GM19467 (cell line): ENCODE results near the gene IFT74.
"Not testable (repeated sequence)": the region's sequence is repeated elsewhere in the genome, so short reads cannot be mapped to it uniquely, and the experiment has no call there.

ENCODE experiments used
- ATAC-seq: cut with Tn5 transposase; IDR thresholded peaks from one replicate; pipeline ENCODE4 v1.9.1; 2021; ENCODE audit warnings: mild to moderate bottlenecking, moderate library complexity; ENCODE audit not compliant: unreplicated experiment

The IFT74 gene

DNA sequence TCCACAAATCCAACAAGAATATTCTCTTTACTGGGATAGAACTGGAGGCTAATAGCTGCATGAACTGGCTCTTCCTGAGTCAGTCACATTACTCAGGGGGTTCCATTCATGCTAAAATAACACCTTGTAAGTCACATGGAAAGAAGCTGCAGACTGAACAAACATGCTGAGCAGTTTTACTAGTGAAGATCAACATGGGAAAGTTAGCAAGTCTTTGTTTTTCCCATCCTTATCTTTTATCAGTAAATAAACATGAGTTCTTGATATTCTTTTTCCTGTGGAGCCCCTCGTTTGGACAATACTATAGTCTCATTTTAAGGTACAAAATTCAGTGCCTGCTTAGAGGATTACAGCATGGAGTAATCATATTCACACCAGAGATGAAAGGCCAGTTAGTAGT is 109.1 kb downstream of the IFT74 start:
- ATAC-seq = no peak

DNA sequence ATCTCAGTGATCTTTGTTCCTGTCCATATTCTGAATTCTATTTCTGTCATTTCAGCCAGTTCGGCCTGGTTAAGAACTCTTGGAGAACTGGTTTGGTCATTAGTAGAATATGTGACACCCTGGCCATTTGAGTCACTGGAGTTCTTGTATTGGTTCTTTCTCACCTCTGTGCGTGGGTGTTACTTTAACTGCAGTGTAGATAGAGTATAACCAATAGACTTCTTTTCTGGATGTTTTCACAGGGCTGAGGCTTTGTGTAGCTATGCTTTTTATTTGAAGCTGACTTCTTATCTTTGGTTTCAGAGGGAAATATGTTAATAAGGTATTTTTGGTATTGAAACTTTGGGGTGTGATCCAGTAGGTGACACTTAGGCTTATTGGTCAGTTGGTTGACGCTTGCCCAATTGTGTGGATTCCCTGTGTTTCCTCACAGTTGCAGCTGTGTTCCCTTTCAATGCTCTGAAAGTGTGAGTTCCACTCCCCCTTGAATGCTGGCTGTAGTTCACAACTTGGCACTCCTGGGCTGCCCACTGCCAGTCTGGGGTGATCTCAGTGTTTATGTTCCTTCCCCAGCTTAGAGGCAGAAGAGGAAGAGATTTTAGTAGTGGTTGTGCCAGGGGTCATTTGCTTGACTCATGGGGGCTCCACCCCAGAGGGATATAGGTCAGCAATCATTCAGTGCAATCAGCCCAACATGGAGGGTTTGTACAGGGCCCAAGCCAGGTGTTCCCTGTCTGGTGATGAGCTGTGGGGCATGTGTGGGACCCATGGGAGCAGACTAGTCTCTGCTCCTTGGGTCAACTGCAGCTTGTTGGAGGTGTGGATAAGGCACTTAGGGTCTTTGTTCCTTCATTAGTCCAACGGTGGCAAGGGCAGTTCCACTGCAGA is 117.9 kb downstream of the IFT74 start:
- ATAC-seq = no peak

GRCh38 chr9:27078685-27079084 is 122.5 kb downstream of the IFT74 start:
- ATAC-seq = no peak

DNA sequence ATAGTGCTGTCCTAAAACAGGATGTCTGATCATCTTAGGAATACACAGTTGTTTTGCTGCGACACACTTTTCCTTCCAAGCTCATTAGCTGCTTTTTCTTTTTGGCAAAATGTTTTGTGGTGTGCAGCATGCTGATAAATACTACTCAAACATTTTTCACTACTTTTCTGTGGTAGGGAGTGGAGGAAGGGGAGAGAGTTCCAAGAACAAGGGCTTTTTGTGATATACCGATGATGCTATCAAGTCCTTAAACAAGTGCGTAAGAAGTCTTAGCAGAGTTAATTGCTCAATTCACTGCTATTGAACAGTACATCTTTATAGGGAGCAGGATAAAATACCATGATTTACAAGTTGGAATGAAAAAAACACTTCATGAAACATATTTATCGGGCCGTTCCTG is 129.2 kb downstream of the IFT74 start:
- ATAC-seq = no peak

GRCh38 chr9:27086818-27087680 is 130.8 kb downstream of the IFT74 start:
- ATAC-seq = no peak

GRCh38 chr9:27088981-27089380 is 132.8 kb downstream of the IFT74 start:
- ATAC-seq = no peak

GRCh38 chr9:27089706-27090105 is 133.5 kb downstream of the IFT74 start:
- no peak for ATAC-seq

- ATAC-seq = no peak
Measured at GRCh38 chr9:27090231-27090630, 134.0 kb downstream of the IFT74 start.

- ATAC-seq = no peak
Measured at GRCh38 chr9:27090711-27091110, 134.5 kb downstream of the IFT74 start.

DNA sequence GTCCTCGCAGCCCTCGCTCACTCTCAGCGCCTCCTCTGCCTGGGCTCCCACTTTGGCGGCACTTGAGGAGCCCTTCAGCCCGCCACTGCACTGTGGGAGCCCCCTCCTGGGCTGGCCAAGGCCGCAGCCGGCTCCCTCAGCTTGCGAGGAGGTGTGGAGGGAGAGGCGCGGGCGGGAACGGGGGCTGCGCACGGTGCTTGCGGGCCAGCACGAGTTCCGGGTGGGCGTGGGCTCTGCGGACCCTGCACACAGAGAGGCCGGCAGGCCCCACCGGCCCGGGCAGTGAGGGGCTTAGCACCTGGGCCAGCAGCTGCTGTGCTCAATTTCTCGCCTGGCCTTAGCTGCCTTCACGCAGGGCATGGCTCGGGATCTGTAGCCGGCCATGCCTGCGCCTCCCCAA is 136.3 kb downstream of the IFT74 start:
- not testable (repeated sequence) for ATAC-seq

- not testable (repeated sequence) for ATAC-seq
Measured at GRCh38 chr9:27093384-27094067, 137.3 kb downstream of the IFT74 start.

GRCh38 chr9:27094640-27095298 is 138.6 kb downstream of the IFT74 start:
- no peak for ATAC-seq

GRCh38 chr9:27107241-27107640 is 151.0 kb downstream of the IFT74 start:
- no peak for ATAC-seq

- ATAC-seq = no peak
Measured at GRCh38 chr9:27108981-27109541, 152.8 kb downstream of the IFT74 start, which contains the start of gene TEK. Gene TEK, plus strand, starts transcription at chr9:27109225. Its CDS starts 366 bp downstream, at chr9:27109591.

DNA sequence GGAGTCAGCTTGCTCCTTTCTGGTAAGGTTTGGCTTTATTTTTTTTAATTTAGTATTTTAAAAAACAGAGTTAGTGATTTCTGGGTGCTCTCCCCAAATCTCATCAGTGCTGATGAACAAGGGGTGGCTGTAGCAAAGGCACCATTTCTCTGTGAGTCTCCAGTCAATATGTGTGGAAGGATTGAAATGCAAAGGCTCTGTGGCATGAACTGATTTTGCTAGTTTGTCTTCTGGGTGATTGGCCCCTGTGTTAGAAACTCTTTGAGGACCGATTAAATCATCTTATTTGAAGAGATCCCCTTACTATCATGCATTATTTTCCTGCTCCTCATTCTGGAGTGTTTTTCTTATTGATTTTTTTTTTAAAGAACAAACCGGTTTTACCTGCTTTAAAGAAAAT is 153.4 kb downstream of the IFT74 start:
- ATAC-seq = no peak

- no peak for ATAC-seq
Measured at GRCh38 chr9:27110181-27110580, 154.0 kb downstream of the IFT74 start.

GRCh38 chr9:27112235-27112634 is 156.0 kb downstream of the IFT74 start:
- no peak for ATAC-seq
